A549 (cell line): ENCODE data around the gene SELENOO. TPM values are rescaled to one million over a fixed set of nuclear protein-coding genes. Genes with fewer than 3 reads are reported as not detected.

Experiments
- ATAC-seq, 2 experiments: fragments of 200-7000 bp in 1 of 2; fragments of >200 bp in 1 of 2; cut with Nextera tagmentation in 1 of 2; cut with Tn5 transposase in 1 of 2; 3 replicates each; pipeline versions ENCODE4 v1.8.0 to v1.9.1; 2018 to 2020; ENCODE audit warnings: mild to moderate bottlenecking in 1 of 2, moderate library complexity in 1 of 2
- CTCF ChIA-PET: fragments of 300-600 bp; sonication (Branson Sonifier 250); formaldehyde crosslinking; extraction: SDS; loops from one replicate; lab custom pipeline; 2021; ENCODE audit warnings: antibody characterized with exemption, inconsistent platforms; lab: Yijun Ruan, JAX
- POLR2A ChIA-PET: fragments of 350-600 bp; formaldehyde crosslinking; extraction: SDS; loops from one replicate; lab custom pipeline; 2021; ENCODE audit warnings: antibody characterized with exemption, inconsistent platforms; lab: Yijun Ruan, JAX
- DNase-seq, 2 experiments: peaks; one replicate each; pipeline versions ENCODE4 v3.0.0 to v3.0.0-alpha.2; 2011 to 2016; ENCODE audit warnings: low read depth in 1 of 2, low spot score in 1 of 2
- FAIRE-seq: peaks from 2 replicates; lab custom pipeline; 2011; peaks lifted over from hg19 to GRCh38; lab: Jason Lieb, UNC
- H3K27ac ChIP-seq, 2 experiments: fragments of >200 bp; sonication (Bioruptor Twin); formaldehyde crosslinking; 3 replicates each; pipeline ENCODE4 v1.5.1; 2016 to 2017
- H3K4me1 ChIP-seq: fragments of >200 bp; sonication (Bioruptor Twin); formaldehyde crosslinking; 3 replicates; pipeline ENCODE4 v1.6.1; 2016
- H3K4me2 ChIP-seq: fragments of >200 bp; sonication (Bioruptor Twin); formaldehyde crosslinking; 3 replicates; pipeline ENCODE4 v1.6.1; 2016
- H3K4me3 ChIP-seq: fragments of >200 bp; sonication (Bioruptor Twin); formaldehyde crosslinking; 3 replicates; pipeline ENCODE4 v1.5.1; 2016
- H3K9me3 ChIP-seq: fragments of >200 bp; sonication (Bioruptor Twin); formaldehyde crosslinking; 3 replicates; pipeline ENCODE4 v1.6.1; 2016
- CEBPB ChIP-seq, 2 experiments: fragments of >200 bp in 1 of 2; sonication (Bioruptor Twin) in 1 of 2; formaldehyde crosslinking in 1 of 2; IDR thresholded peaks; 2 replicates each; pipeline ENCODE4 v1.6.1; 2012 to 2016
- EHMT2 ChIP-seq: fragments of 200-600 bp; sonication (generic); IDR thresholded peaks from 2 replicates; pipeline ENCODE4 v1.6.1; 2016; ENCODE audit warnings: antibody characterized with exemption, low read depth, mild to moderate bottlenecking, moderate library complexity
- EP300 ChIP-seq, 2 experiments: fragments of >200 bp; sonication (Bioruptor Twin); formaldehyde crosslinking; IDR thresholded peaks; 2 replicates in 1 of 2; 3 replicates in 1 of 2; pipeline ENCODE4 v1.6.1; 2016 to 2017
- FOSB ChIP-seq: fragments of 250-450 bp; sonication (Bioruptor Pico); IDR thresholded peaks from 2 replicates; pipeline ENCODE4 v1.5.0; 2020; ENCODE audit warnings: mild to moderate bottlenecking, moderate library complexity
- FOSL2 ChIP-seq, 2 experiments: fragments of 450-650 bp in 1 of 2; fragments of >200 bp in 1 of 2; sonication (Bioruptor Twin) in 1 of 2; formaldehyde crosslinking; IDR thresholded peaks; 2 replicates each; pipeline versions ENCODE4 v1.5.0 to v1.6.1; 2016 to 2020; ENCODE audit warnings: mild to moderate bottlenecking in 1 of 2, moderate library complexity in 1 of 2
- GATA3 ChIP-seq: IDR thresholded peaks from 2 replicates; pipeline ENCODE4 v1.6.1; 2012; ENCODE audit warnings: borderline replicate concordance
- HEYL ChIP-seq: fragments of 250-450 bp; sonication (Bioruptor Pico); IDR thresholded peaks from 2 replicates; pipeline ENCODE4 v1.8.0; 2021; ENCODE audit warnings: mild to moderate bottlenecking, moderate library complexity
- KDM5A ChIP-seq: fragments of 200-600 bp; sonication (generic); IDR thresholded peaks from 2 replicates; pipeline ENCODE4 v1.6.1; 2016; ENCODE audit warnings: antibody characterized with exemption, mild to moderate bottlenecking
- MAFK ChIP-seq: fragments of 450-650 bp; IDR thresholded peaks from 2 replicates; pipeline ENCODE4 v1.6.1; 2014; ENCODE audit not compliant: partially characterized antibody
- MAZ ChIP-seq: fragments of 150-350 bp; IDR thresholded peaks from 2 replicates; pipeline ENCODE4 v1.6.1; 2014; ENCODE audit warnings: antibody characterized with exemption, low read depth, low read length, borderline replicate concordance
- MYC ChIP-seq: IDR thresholded peaks from 2 replicates; pipeline ENCODE4 v1.6.1; 2012; ENCODE audit warnings: mild to moderate bottlenecking, inconsistent platforms, low read length, improper control_type of control experiment, borderline replicate concordance
- NFE2L2 ChIP-seq: fragments of 150-350 bp; conservative IDR thresholded peaks from 2 replicates; pipeline ENCODE4 v1.6.1; 2014; ENCODE audit warnings: low read length
- NPAS2 ChIP-seq: fragments of 250-450 bp; sonication (Bioruptor Pico); IDR thresholded peaks from 2 replicates; pipeline ENCODE4 v1.8.0; 2022; ENCODE audit warnings: mild to moderate bottlenecking, moderate library complexity, borderline replicate concordance
- NR3C1 ChIP-seq: fragments of >200 bp; sonication (Bioruptor Twin); formaldehyde crosslinking; IDR thresholded peaks from 3 replicates; pipeline ENCODE4 v1.6.1; 2017
- PHF8 ChIP-seq: fragments of 200-600 bp; sonication (generic); IDR thresholded peaks from 2 replicates; pipeline ENCODE4 v1.6.1; 2016; ENCODE audit warnings: low read depth, mild to moderate bottlenecking, antibody characterized with exemption, moderate library complexity, borderline replicate concordance
- POLR2A ChIP-seq: IDR thresholded peaks from 2 replicates; pipeline ENCODE4 v1.6.1; 2012; ENCODE audit warnings: mild to moderate bottlenecking, low read length
- REST ChIP-seq: fragments of 200-600 bp; sonication (generic); IDR thresholded peaks from 2 replicates; pipeline ENCODE4 v1.6.1; 2016; ENCODE audit warnings: antibody characterized with exemption, mild to moderate bottlenecking, moderate library complexity
- RFX5 ChIP-seq: fragments of 450-650 bp; IDR thresholded peaks from 2 replicates; pipeline ENCODE4 v1.7.1; 2014; ENCODE audit warnings: antibody characterized with exemption, mild to moderate bottlenecking, moderate library complexity
- TP53 ChIP-seq: fragments of 250-450 bp; sonication (Bioruptor Pico); IDR thresholded peaks from 2 replicates; pipeline ENCODE4 v1.5.0; 2021; ENCODE audit warnings: mild to moderate bottlenecking, moderate library complexity
- ZSCAN20 ChIP-seq: fragments of 250-450 bp; sonication (Bioruptor Pico); IDR thresholded peaks from 2 replicates; pipeline ENCODE4 v1.8.0; 2022; ENCODE audit warnings: mild to moderate bottlenecking, moderate library complexity
- WGBS: methylation state at CpG from one replicate; pipeline ENCODE4 v1.1.6; 2017; ENCODE audit errors: missing lambda C conversion rate; 5-methylcytosine and 5-hydroxymethylcytosine counted together
- polyA plus RNA-seq, 4 experiments: library from polyadenylated mRNA; depleted of rRNA in 3 of 4; stranded (reverse); fragments of >200 nt; fragmentation: RNase III in 1 of 4; extraction: RNeasy Plus Mini Kit Qiagen cat#74134 plus additional on column Dnase treatment in 1 of 4; gene quantifications; 2 replicates in 3 of 4; 3 replicates in 1 of 4; pipeline ENCODE4 v1.2.3, GENCODE V29; 2011 to 2017
- TF ChIP-seq, protein P1 (sequence below): fragments of >200 bp; sonication (Bioruptor Twin); formaldehyde crosslinking; IDR thresholded peaks from 2 replicates; pipeline ENCODE4 v1.6.1; 2016
- TF ChIP-seq, protein P2 (sequence below): fragments of 150-350 bp; IDR thresholded peaks from 2 replicates; pipeline ENCODE4 v1.6.1; 2014; ENCODE audit warnings: low read depth, mild to moderate bottlenecking, low read length

The SELENOO gene
- polyA plus RNA-seq, 2 of the 4 experiments (the other 2 are of a cell fraction), result 7.8 to 14.7 TPM

- 88% methylated on average over 12 of the region's 27 CpGs for WGBS
- TF ChIP-seq FOSL2 (IDR thresholded peaks at IDR 0.05) (no peak), FOSL2 (CRISPR knock-in tag; IDR thresholded peaks at IDR 0.05) (no peak), EHMT2 (no peak), CEBPB (IDR thresholded peaks at IDR 0.05) (no peak), REST (no peak), NR3C1 (no peak), RFX5 (no peak), ZSCAN20 (CRISPR knock-in tag) (no peak), NFE2L2 (no peak), TP53 (CRISPR knock-in tag) (no peak), PHF8 (no peak), MYC (no peak), HEYL (CRISPR knock-in tag) (no peak)
- TF ChIP-seq, protein P1, sequence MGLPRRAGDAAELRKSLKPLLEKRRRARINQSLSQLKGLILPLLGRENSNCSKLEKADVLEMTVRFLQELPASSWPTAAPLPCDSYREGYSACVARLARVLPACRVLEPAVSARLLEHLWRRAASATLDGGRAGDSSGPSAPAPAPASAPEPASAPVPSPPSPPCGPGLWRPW, result no peak
- TF ChIP-seq, protein P2, sequence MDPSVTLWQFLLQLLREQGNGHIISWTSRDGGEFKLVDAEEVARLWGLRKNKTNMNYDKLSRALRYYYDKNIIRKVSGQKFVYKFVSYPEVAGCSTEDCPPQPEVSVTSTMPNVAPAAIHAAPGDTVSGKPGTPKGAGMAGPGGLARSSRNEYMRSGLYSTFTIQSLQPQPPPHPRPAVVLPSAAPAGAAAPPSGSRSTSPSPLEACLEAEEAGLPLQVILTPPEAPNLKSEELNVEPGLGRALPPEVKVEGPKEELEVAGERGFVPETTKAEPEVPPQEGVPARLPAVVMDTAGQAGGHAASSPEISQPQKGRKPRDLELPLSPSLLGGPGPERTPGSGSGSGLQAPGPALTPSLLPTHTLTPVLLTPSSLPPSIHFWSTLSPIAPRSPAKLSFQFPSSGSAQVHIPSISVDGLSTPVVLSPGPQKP, result no peak
- Histone ChIP-seq H3K9me3 (no peaks in the 10 kb centered on the region), H3K4me2 (no peak overlapping the region), H3K27ac (no peak overlapping the region), H3K4me1 (peaks cover 3% of the 10 kb centered on the region; the same call in 1 of the 3 replicates), H3K4me3 (no peak overlapping the region)
- ATAC-seq (peak in 1 of 2 experiments; percentile 12; a peak in 1 of 6 replicates), FAIRE-seq (no peak), DNase-seq (no peak)
- ChIA-PET POLR2A (no interaction called here), CTCF (interaction anchor here (0.6 to 1.9 kb wide), 2 partner anchors 27 to 444 kb away, joined by 3 to 7 read pairs; no protein-coding TSS in a partner anchor)
These were observed 24.6 kb upstream of the SELENOO start for GRCh38 chr22:50175921-50176849.

DNA sequence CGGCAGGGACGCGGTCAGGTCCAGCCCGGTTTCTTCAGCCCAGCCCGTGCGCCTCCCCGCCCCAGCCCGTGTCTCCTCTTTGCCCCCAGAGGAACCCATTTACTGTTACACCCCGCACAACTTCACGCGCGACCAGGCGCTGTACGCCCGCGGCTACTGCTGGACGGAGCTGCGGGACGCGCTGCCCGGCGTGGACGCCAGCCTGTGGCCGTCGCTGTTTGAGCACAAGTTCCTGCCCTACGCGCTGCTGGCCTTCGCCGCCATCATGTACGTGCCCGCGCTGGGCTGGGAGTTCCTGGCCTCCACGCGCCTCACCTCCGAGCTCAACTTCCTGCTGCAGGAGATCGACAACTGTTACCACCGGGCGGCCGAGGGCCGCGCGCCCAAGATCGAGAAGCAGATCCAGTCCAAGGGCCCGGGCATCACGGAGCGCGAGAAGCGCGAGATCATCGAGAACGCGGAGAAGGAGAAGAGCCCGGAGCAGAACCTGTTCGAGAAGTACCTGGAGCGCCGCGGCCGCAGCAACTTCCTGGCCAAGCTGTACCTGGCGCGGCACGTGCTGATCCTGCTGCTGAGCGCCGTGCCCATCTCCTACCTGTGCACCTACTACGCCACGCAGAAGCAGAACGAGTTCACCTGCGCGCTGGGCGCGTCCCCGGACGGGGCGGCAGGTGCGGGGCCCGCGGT lies 23.8 kb upstream of the SELENOO start:
- Histone ChIP-seq H3K9me3 (no peaks in the 10 kb centered on the region), H3K4me2 (no peak overlapping the region), H3K27ac (no peak overlapping the region), H3K4me3 (no peak overlapping the region), H3K4me1 (no peaks in the 10 kb centered on the region)
- ChIA-PET POLR2A (no interaction called here), CTCF (no interaction called here)
- no peak for DNase-seq
- TF ChIP-seq GATA3, result no peak
- no peak for TF ChIP-seq ZSCAN20 (CRISPR knock-in tag)
- no peak for TF ChIP-seq MAZ
- no peak for TF ChIP-seq HEYL (CRISPR knock-in tag)
- no peak for TF ChIP-seq POLR2A
- TF ChIP-seq MAFK, result no peak
- TF ChIP-seq, protein P1, result no peak
- TF ChIP-seq NPAS2, result no peak
- no peak for TF ChIP-seq EP300 (IDR thresholded peaks at IDR 0.05)
- TF ChIP-seq REST, result no peak
- TF ChIP-seq KDM5A, result no peak
- no peak for TF ChIP-seq FOSB
- no peak for TF ChIP-seq PHF8
- WGBS, result 96% methylated on average over 67 of the region's 76 CpGs
- no peak for FAIRE-seq
- no peak for ATAC-seq
